ENCODE results near the gene SLC9A5. TPM values are rescaled to one million over a fixed set of nuclear protein-coding genes. Genes with fewer than 3 reads are reported as not detected.

Gene SLC9A5
- total RNA-seq, 1 experiment from 2014 or later: 10.3 TPM

DNA sequence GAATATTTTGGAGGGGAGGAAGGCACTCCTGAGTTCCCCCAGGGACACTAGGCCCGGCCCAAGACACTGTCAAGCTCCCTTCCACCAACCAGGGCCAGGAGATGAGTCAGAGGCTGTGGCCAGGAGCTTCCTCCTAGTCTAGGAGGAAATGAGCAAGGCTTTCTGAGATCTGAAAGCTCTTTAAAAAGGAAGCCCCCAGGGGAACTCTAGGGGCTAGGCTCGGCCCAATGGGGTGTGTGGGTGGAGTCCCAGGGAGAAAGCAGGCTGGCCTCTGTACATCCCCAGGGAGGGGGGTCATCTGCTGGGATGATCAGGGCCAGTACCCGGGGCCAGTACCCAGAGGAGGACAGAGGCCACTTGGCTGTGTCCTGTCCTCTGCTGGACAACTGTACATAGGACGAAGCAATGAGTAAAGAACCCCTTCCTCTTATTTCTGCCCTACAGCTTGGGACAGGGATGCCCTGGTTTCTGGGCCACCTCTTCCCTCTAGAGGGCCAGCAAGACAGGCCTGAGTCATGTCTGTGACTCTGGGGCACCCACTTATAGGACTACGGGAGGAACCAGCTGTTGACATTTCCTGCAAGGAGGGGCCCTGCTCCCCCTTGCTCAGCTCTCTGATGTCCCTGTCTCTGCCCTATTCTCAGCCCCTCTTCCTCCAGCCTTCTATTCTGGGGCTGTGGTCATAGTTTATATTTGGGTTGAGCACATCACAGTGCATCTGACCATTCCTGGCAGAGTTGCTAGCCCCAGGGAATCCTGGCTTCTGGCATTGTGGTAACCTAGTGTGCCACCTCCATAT lies 4.2 kb upstream of the SLC9A5 start:
- Mint-ChIP-seq H3K36me3 (no peaks in the 10 kb centered on the region), H3K4me3 (peak overlapping the region; percentile 89), H3K9me3 (no peaks in the 10 kb centered on the region), H3K4me1 (peaks cover 36% of the 10 kb centered on the region), H3K27ac (peak overlapping the region; percentile 82), H3K27me3 (ENCODE audit: low read depth) (peaks cover 19% of the 10 kb centered on the region)
- ChIA-PET POLR2A (no interaction called here), CTCF (interaction anchor here (1.0 to 4.8 kb wide), 4 partner anchors 8 to 46 kb away, joined by 3 to 55 read pairs (median 40); partner anchors contain the start of genes ELMO3 and TMEM208)
- TF ChIP-seq ZNF317 (CRISPR knock-in tag; IDR thresholded peaks at IDR 0.05; ENCODE audit: borderline replicate concordance, low read depth) (no peak), ZNF416 (CRISPR knock-in tag; IDR thresholded peaks at IDR 0.05) (no peak), CDX4 (CRISPR knock-in tag; IDR thresholded peaks at IDR 0.05; ENCODE audit: borderline replicate concordance) (no peak), USF1 (CRISPR knock-in tag; IDR thresholded peaks at IDR 0.05) (no peak), ERG (CRISPR knock-in tag; IDR thresholded peaks at IDR 0.05) (no peak), NFATC4 (CRISPR knock-in tag; IDR thresholded peaks at IDR 0.05) (no peak), ZNF232 (CRISPR knock-in tag; IDR thresholded peaks at IDR 0.05) (no peak), KAT7 (CRISPR knock-in tag; IDR thresholded peaks at IDR 0.05; ENCODE audit: borderline replicate concordance) (no peak), PREB (CRISPR knock-in tag; IDR thresholded peaks at IDR 0.05; ENCODE audit: borderline replicate concordance) (no peak), E2F1 (CRISPR knock-in tag; IDR thresholded peaks at IDR 0.05) (no peak), ATF2 (CRISPR knock-in tag; IDR thresholded peaks at IDR 0.05; ENCODE audit: borderline replicate concordance, low read depth) (no peak), OVOL2 (CRISPR knock-in tag; IDR thresholded peaks at IDR 0.05; ENCODE audit: borderline replicate concordance) (no peak), NR1H2 (CRISPR knock-in tag; IDR thresholded peaks at IDR 0.05) (no peak), JAZF1 (CRISPR knock-in tag; IDR thresholded peaks at IDR 0.05) (no peak), ZNF263 (CRISPR knock-in tag; IDR thresholded peaks at IDR 0.05; ENCODE audit: low read depth) (no peak), ATF1 (CRISPR knock-in tag; IDR thresholded peaks at IDR 0.05) (no peak), GRHL2 (CRISPR knock-in tag; IDR thresholded peaks at IDR 0.05; ENCODE audit: insufficient replicate concordance, severe bottlenecking) (no peak)
- TF ChIP-seq, protein P1, sequence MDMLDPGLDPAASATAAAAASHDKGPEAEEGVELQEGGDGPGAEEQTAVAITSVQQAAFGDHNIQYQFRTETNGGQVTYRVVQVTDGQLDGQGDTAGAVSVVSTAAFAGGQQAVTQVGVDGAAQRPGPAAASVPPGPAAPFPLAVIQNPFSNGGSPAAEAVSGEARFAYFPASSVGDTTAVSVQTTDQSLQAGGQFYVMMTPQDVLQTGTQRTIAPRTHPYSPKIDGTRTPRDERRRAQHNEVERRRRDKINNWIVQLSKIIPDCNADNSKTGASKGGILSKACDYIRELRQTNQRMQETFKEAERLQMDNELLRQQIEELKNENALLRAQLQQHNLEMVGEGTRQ (CRISPR knock-in tag; IDR thresholded peaks at IDR 0.05): no peak
- TF ChIP-seq, protein P2, sequence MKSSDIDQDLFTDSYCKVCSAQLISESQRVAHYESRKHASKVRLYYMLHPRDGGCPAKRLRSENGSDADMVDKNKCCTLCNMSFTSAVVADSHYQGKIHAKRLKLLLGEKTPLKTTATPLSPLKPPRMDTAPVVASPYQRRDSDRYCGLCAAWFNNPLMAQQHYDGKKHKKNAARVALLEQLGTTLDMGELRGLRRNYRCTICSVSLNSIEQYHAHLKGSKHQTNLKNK (CRISPR knock-in tag; IDR thresholded peaks at IDR 0.05): no peak
- no peak for DNase-seq (ENCODE audit: low spot score)
- no peak for ATAC-seq

Measured in WTC11 (cell line).